ENCODE data around the gene MRFAP1L1.

GRCh38 chr4:6682862-6683590 lies 26.6 kb downstream of the MRFAP1L1 start:
- TF ChIP-seq CTCF (conservative IDR thresholded peaks at IDR 0.05; ENCODE audit: low read depth in 2 of 2) (no peak), EZH2 (IDR thresholded peaks at IDR 0.05; ENCODE audit: low read depth, unreplicated experiment) (no peak), ETS1 (IDR thresholded peaks at IDR 0.05) (no peak), POLR2AphosphoS5 (IDR thresholded peaks at IDR 0.05; ENCODE audit: low read depth) (no peak), ZNF331 (CRISPR knock-in tag; IDR thresholded peaks at IDR 0.05; ENCODE audit: low read depth) (no peak), EZH2phosphoT487 (IDR thresholded peaks at IDR 0.05; ENCODE audit: unreplicated experiment) (no peak)
